ENCODE measurements around the gene FOXN3. TPM values are rescaled to one million over a fixed set of nuclear protein-coding genes. Genes with fewer than 3 reads are reported as not detected.

Gene FOXN3
- total RNA-seq, 1 donor from 2014 or later: 106 TPM

DNA sequence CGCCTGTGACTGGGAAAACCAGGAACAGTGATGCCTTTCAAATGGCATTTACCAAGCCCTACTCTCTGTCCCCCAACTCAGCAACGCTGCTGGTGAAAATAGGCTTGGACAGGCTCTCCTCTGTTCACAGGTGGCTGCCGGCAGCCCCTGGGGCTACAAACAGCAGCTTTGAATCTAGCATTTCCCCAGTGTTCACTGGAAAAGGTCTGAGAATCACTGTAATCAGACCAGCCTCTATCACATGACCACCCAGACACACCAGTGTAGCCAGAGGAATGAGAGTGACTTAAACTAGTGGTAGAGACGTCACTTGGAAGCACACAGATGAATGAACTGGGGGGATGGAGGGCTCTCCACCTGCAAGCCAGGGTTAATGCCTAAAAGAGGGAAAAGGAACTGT, 151.8 kb downstream of the FOXN3 start:
- peaks cover 26% of the 10 kb centered on the region for H3K36me3 Mint-ChIP-seq (ENCODE audit: low read depth)
- ChIA-PET CTCF (interaction anchor here (0.9 to 1.4 kb wide), 3 partner anchors 39 to 71 kb away, joined by 3 to 4 read pairs (median 4); no protein-coding TSS in a partner anchor), POLR2A (interaction anchor here (0.6 to 2.1 kb wide), 8 partner anchors 8 to 392 kb away, joined by 3 to 20 read pairs (median 4); no protein-coding TSS in a partner anchor)
- H3K4me3 Mint-ChIP-seq: no peak overlapping the region
- no peaks in the 10 kb centered on the region for H3K9me3 Mint-ChIP-seq
- no peak for ATAC-seq (ENCODE audit: low read depth)
- intact Hi-C loops (cut with micrococcal nuclease): loop anchor here (2.0 kb wide), 3 partner anchors 20 to 78 kb away; no protein-coding TSS in a partner anchor
- DNase-seq: no peak
- no peak overlapping the region for H3K27ac Mint-ChIP-seq
- H3K27me3 Mint-ChIP-seq: no peaks in the 10 kb centered on the region
- peaks cover 79% of the 10 kb centered on the region for H3K4me1 Mint-ChIP-seq
- TF ChIP-seq, protein P1, sequence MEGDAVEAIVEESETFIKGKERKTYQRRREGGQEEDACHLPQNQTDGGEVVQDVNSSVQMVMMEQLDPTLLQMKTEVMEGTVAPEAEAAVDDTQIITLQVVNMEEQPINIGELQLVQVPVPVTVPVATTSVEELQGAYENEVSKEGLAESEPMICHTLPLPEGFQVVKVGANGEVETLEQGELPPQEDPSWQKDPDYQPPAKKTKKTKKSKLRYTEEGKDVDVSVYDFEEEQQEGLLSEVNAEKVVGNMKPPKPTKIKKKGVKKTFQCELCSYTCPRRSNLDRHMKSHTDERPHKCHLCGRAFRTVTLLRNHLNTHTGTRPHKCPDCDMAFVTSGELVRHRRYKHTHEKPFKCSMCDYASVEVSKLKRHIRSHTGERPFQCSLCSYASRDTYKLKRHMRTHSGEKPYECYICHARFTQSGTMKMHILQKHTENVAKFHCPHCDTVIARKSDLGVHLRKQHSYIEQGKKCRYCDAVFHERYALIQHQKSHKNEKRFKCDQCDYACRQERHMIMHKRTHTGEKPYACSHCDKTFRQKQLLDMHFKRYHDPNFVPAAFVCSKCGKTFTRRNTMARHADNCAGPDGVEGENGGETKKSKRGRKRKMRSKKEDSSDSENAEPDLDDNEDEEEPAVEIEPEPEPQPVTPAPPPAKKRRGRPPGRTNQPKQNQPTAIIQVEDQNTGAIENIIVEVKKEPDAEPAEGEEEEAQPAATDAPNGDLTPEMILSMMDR (IDR thresholded peaks at IDR 0.05): no peak

DNA sequence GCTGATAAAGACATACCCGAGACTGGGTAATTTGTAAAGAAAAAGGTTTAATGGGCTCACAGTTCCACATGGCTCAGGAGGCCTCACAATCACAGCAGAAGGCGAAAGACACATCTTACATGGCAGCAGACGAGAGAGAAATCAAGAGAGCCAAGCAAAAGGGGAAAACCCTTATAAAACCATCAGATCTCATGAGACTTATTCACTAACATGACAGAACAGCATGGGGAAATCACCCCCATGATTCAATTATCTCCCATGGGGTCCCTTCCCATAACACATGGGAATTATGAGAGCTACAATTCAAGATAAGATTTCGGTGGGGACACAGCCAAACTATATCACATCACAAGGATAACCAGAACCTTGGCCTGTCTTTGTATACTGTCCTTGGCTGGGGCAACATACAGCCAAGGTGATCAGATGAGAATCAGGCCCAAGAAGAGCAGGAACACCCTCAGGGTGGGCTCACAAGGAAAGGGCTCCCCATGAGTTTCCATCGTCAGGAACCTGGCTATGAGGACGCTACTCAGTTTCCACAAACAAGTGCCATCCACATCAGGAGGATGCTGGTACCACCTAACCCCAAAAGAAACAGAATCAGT, 152.7 kb downstream of the FOXN3 start:
- ATAC-seq (ENCODE audit: low read depth) (peak; percentile 90), DNase-seq (no peak)
- H3K4me1 Mint-ChIP-seq: peaks cover 73% of the 10 kb centered on the region
- ChIA-PET POLR2A (interaction anchor here (0.9 to 2.1 kb wide), 8 partner anchors 9 to 122 kb away, joined by 3 to 20 read pairs (median 3); no protein-coding TSS in a partner anchor), CTCF (interaction anchor here (0.9 to 1.3 kb wide), 2 partner anchors 40 to 72 kb away, joined by 3 to 4 read pairs; no protein-coding TSS in a partner anchor)
- H3K27me3 Mint-ChIP-seq: no peaks in the 10 kb centered on the region
- H3K9me3 Mint-ChIP-seq: no peaks in the 10 kb centered on the region
- intact Hi-C loops (cut with micrococcal nuclease): loop anchor here (1.0 to 2.0 kb wide), 7 partner anchors 12 to 152 kb away; no protein-coding TSS in a partner anchor
- TF ChIP-seq, protein P1 (IDR thresholded peaks at IDR 0.05): no peak
- peak overlapping the region; percentile 94 for H3K27ac Mint-ChIP-seq
- peaks cover 26% of the 10 kb centered on the region for H3K36me3 Mint-ChIP-seq (ENCODE audit: low read depth)
- H3K4me3 Mint-ChIP-seq: peak overlapping the region; percentile 75

DNA sequence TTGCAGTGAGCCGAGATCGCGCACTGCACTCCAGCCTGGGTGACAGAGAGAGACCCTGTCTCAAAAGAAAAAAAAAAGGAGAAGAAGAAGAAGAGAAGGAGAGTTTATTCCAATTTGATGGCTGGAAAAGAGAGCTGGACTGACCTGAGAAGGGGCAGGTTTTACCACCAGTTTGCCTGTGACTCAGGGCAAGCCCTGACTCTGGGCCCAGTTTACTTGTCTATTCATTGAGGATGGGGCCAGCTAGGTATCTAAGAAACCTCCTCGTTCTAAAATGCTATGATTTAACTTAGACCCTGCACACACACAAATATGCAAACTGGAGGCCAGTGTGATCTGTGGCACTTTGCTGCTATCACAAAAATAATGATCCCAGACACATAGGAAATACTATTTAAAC, 155.0 kb downstream of the FOXN3 start:
- H3K27me3 Mint-ChIP-seq: no peaks in the 10 kb centered on the region
- DNase-seq: no peak
- intact Hi-C loops (cut with micrococcal nuclease): no loop called here
- TF ChIP-seq, protein P1 (IDR thresholded peaks at IDR 0.05): no peak
- H3K4me3 Mint-ChIP-seq: no peak overlapping the region
- ATAC-seq (ENCODE audit: low read depth): no peak
- H3K27ac Mint-ChIP-seq: peak overlapping the region; percentile 61
- POLR2A ChIA-PET: interaction anchor here (0.6 to 1.2 kb wide), 3 partner anchors 9 to 47 kb away, joined by 3 to 4 read pairs (median 4); no protein-coding TSS in a partner anchor
- no peaks in the 10 kb centered on the region for H3K9me3 Mint-ChIP-seq
- peaks cover 63% of the 10 kb centered on the region for H3K4me1 Mint-ChIP-seq
- H3K36me3 Mint-ChIP-seq (ENCODE audit: low read depth): peaks cover 32% of the 10 kb centered on the region
- CTCF ChIA-PET: no interaction called here

DNA sequence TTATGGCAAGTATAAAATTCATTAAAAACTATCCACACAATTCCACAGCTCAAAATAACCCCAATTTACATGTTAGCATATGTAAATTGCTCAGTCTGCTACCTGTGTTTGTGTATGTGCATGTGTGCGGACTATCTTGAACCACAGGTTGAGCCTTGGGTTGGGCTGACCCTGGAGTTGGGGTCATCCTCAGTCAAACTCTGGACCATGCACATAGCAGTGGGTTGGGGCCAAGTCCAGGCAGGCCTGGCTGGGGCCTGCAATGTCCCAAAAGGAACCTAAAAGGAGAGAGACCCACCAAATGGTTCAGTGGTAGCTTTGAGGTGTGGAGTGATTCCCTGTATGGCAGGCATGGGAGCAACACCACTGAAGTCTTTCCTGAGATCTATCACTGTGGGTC, 156.1 kb downstream of the FOXN3 start:
- DNase-seq (no peak), ATAC-seq (ENCODE audit: low read depth) (no peak)
- TF ChIP-seq, protein P1 (IDR thresholded peaks at IDR 0.05): no peak
- H3K27me3 Mint-ChIP-seq: no peaks in the 10 kb centered on the region
- intact Hi-C loops (cut with micrococcal nuclease): no loop called here
- H3K4me3 Mint-ChIP-seq: no peak overlapping the region
- ChIA-PET POLR2A (interaction anchor here (0.8 to 1.1 kb wide), 2 partner anchors 8 to 157 kb away, joined by 3 to 4 read pairs; no protein-coding TSS in a partner anchor), CTCF (no interaction called here)
- H3K4me1 Mint-ChIP-seq: peaks cover 58% of the 10 kb centered on the region
- H3K36me3 Mint-ChIP-seq (ENCODE audit: low read depth): peaks cover 29% of the 10 kb centered on the region
- no peak overlapping the region for H3K27ac Mint-ChIP-seq
- H3K9me3 Mint-ChIP-seq: no peaks in the 10 kb centered on the region

DNA sequence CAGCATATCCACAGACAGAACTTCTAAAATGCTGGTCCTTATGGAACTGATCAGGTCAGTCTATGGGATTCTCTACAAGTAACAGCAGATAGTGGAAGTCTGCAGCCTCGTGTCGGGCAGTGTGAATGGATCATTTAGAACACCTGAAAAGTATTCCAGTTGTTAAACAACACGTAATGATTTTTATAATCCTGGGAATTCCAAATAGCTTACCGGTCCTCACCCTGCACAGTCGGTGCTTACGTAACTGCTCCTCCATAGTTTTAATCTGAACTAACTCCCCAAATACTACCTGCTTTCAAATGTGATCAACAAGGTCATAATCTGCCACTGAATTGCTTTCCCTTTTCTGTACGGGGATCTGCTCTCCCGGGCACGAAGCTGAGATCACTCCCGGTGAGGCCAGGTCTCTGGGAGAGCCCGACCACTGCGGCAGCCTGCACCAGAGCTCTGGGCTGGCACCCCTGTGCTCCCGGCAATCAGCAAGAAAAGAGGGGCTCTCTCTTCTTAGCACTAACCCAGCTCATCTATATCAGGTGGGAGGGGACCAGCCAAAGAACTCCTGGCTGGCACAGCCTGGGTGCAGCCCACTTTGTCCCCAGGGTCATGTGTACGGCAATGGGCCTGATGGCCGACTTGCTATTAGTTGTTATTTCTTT, 157.0 kb downstream of the FOXN3 start:
- ChIA-PET POLR2A (interaction anchor here (0.8 kb wide), 1 partner anchor 158 kb away, joined by 3 read pairs; no protein-coding TSS in a partner anchor), CTCF (interaction anchor here (0.8 to 1.3 kb wide), 2 partner anchors 43 to 45 kb away, joined by 3 read pairs; no protein-coding TSS in a partner anchor)
- peaks cover 24% of the 10 kb centered on the region for H3K36me3 Mint-ChIP-seq (ENCODE audit: low read depth)
- H3K27me3 Mint-ChIP-seq: no peaks in the 10 kb centered on the region
- H3K4me1 Mint-ChIP-seq: peaks cover 50% of the 10 kb centered on the region
- H3K27ac Mint-ChIP-seq: no peak overlapping the region
- ATAC-seq (ENCODE audit: low read depth) (no peak), DNase-seq (no peak)
- intact Hi-C loops (cut with micrococcal nuclease): no loop called here
- TF ChIP-seq, protein P1 (IDR thresholded peaks at IDR 0.05): no peak
- no peak overlapping the region for H3K4me3 Mint-ChIP-seq
- no peaks in the 10 kb centered on the region for H3K9me3 Mint-ChIP-seq

Measured in activated B cell treated with CpG ODN at 0.5 μM for 24 hours (primary cell).